Activated T-cell treated with anti-CD3 and anti-CD28 coated beads, Interleukin-2, amount 50 U/mL, for 1 hour (primary cell): ENCODE measurements around the gene MRGPRD.

Experiments
- DNase-seq: peaks from one replicate; pipeline ENCODE4 v3.0.0-alpha.2; 2020

MRGPRD gene

DNA sequence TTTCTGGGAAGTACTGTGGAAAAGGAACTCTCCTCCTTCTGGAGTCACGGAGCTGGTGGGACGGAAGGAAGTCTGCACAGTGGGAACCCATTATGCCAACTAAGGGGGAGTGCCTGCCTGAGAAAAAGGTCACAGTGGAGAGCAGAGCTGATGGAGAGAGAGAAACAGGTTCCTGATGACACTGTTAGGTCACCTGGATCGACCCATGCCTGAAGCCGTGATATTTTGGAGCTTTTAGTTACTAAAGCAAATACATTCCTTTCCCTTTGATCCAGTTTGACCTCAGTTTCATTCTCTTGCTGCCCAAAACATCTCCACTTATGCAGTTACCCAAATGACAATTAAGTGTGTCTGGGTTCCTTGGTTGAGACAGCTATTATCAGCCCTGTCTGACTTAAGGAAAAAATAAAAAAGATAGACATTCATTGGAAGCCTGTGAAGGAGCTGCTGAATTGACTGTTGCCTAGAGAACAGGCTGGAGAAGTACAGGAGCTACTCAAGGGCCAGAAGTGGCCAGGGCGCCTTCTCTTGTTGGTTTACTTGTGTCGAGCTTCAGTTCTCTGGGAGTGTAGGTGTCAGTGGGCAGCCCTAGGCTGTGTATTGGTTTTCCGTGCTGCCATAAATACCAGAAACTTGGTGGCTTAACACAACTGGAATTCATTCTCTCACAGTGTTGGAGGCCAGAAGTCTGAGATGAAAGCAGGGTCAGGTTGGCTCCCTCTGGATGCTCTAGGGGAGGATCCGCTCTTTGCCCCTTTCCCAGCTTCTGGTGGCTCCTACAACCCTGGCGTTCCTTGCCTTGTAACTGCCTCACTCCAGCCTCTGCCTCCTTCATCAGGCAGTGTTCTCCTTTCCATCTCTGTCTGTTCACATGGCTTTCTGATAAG is 13.6 kb downstream of the MRGPRD start:
- no peak for DNase-seq

DNA sequence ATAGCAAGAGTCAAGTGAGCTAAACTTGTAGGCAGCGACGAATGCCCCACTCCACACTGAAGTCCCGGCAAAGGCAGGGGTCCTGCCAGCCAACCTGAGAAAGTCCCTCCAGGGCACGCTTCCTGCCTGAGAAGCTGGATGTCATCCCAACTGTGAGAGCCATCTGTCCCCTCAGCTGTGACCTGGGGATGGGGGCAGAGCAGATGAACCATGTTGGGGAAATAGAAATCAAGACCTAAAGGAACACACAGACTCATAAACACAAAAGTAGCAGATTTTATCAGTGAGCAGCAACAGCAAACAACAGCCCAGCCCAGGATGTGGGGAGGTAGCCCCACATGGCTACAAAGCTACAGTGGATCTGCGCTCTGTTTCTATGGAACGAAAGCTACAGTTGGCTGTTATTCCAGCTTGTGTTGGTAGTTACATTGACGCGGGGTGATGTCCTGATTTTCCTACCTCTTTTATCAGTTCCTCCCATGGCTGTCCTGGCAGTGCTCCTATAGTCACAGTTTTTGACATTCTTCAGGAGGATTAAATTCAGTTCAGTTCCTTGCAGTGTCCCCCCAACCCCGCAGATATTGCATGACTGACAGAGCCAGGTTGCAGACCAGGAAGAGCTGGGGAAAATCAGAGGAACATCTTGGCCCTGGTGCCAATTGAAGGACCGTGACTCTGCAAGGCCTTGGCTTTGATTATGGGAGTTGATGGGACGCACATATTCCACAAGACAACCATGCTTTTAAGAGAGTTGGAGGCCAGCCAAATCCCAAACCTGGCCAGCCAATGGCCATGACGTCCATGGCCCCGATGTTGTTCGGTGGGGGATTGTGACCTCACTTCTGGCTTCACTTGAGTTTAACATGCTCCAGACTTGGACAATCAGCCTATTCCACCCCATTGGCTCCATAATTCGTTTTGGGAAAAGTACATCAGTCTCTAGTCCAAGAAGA is 14.6 kb downstream of the MRGPRD start:
- no peak for DNase-seq

DNA sequence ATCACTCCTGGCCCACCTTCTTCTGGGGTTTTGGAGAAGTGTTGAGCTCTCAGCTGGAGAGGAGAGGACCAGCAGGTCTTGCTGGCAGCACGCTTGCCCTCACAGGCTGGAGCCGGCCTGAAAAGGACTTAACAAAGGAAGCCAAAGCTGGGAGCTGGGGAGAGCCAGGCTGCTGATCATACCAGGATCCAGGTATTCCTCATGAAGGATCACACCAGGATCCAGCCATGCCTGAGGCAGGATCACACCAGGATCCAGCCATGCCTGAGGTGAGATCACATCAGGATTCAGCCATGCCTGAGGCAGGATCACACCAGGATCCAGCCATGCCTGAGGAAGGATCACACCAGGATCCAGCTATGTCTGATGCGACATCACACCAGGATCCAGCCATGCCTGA is 17.0 kb downstream of the MRGPRD start:
- DNase-seq: no peak

DNA sequence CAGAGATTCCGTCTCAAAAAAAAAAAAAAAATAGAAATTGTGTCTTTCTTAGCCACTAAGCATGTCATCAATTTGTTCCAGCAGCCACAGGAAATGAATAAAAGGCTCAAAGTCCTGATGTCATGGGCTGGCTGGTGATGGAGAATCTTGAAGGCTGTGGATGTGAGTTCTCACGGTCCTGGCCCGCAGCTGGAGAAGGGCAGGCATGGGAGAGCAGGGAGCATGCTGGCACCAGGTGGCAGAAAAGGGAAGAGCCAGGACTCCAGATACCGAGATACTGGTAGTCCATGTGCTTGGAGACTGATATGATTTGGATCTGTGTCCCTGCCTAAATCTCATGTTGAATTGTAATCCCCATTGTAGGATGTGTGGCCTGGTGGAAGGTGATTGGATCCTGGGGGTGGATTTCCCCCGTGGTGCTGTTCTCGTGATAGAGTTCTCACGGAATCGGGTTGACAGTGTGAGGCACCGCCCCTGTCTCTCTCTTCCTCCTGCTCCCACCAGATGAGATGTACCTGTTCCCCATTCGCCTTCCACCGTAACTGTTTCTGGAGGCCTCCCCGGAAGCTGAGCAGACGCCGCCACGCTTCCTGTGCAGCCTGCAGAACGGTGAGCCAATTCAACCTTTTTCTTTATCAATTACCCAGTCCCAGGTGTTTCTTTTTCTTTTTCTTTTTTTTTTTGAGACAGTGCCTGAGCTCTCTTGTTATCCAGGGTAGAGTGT is 18.1 kb downstream of the MRGPRD start:
- DNase-seq: no peak

DNA sequence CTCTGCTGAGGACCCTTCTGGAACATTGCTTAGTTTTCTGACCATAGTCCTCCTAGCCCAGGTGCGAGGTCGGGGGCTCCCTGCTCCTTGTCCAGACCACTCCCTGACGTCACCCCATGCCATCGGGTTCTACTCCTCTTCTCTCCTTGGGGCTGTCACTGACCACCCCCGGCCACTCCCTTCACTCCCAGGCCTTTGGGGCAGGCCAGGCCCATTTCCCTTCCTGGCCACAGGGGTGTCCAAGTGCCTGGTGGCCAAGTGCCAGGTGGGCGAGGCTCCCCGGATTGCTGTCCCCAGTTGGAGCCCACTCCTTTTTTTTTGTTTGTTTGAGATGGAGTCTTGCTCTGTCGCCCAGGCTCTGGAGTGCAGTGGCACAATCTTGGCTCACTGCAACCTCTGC is 19.5 kb downstream of the MRGPRD start:
- DNase-seq: no peak

DNA sequence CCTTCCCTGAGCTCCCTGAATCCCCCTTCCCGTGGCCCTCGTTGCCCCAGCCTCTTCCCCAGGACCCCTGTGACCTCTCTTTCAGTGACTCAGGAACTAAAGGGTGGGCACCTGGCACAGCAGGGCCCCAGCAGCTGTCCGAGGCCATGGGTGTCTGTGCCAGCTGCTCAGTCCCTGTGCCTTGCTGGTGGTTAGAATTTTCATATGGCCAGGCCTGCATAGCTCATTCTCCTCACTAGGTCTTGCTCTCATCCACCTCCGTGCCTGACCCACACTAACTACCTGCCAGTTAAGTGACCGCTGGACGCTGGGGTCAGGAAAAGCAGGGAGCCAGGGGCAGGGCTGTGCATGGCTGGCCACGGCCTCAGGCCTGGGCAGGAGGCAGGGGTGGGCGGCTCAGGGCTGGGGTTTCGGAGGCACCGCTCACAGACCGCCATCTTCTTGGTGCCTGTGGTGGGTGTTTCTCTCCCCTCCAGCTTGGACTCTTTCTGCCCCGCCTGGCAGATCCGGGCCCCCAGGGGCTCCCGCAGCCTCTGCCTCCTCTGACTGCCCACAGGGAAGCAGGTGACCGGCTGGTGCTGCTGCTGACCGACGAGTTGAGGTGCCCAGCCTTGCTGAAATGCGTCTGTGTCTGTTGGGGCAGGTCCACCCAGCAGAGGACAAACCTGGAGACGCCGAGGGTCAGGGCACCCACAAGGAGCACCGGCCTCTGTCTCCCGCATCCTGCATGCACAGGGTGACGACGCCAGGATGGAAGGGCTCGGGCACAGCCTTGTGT is 20.3 kb downstream of the MRGPRD start:
- DNase-seq: no peak

DNA sequence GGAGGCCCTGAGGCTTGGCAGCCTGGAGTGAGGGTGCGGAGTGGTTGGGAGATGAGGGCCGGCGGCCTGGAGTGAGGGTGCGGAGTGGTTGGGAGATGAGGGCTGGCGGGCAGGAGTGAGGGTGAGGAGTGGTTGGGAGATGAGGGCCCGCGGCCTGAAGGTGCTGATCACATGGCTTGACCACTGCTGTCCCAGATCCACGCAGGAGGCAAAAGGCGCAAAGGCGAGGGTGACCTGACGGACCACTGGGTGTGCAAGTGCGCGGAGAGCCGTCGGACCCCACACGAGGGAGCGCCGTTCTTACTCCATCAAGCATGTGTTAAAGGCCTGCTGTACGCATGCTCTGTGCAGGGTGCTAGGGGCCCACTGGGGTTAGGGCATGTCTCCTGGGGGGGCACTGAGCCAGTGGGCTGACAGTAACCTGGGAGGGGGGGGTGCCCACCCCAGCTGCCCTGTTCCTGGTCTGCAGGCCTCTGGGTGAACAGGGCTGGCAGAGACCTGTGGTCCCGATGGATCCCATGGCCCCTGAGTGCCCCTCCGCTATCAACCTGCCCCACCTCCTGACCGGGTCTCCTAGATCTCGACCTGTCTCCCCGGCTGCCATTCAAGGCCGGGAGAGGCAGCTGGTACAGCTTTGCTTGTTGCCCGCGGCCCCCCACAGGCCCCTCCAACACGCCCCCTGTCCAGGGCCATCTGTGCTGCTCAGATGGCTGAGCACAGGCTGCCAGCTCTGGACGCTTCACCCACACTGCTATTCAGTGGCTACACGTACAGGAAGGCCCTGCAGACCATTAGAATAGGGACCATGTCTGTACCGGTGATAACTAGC is 21.1 kb downstream of the MRGPRD start:
- DNase-seq: no peak

DNA sequence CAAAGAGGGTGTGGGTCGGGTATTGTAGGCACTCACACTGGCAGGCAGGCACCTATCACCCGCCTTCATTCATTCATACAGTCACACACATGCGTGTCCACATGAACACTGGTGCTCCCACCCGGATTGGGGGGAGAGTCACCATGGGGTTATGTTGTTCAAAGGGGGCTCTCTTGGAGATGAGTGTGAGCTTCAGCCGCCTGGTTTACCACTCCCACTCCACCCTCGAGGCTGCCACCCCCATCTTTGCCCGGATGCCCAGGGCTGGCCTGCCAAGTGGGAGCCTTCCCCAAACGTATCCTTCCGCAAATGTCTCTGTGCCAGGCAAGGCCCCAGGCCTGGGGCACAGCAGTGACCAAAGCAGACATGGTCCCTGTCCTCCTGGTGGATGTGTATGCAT is 22.6 kb downstream of the MRGPRD start:
- DNase-seq: no peak

DNA sequence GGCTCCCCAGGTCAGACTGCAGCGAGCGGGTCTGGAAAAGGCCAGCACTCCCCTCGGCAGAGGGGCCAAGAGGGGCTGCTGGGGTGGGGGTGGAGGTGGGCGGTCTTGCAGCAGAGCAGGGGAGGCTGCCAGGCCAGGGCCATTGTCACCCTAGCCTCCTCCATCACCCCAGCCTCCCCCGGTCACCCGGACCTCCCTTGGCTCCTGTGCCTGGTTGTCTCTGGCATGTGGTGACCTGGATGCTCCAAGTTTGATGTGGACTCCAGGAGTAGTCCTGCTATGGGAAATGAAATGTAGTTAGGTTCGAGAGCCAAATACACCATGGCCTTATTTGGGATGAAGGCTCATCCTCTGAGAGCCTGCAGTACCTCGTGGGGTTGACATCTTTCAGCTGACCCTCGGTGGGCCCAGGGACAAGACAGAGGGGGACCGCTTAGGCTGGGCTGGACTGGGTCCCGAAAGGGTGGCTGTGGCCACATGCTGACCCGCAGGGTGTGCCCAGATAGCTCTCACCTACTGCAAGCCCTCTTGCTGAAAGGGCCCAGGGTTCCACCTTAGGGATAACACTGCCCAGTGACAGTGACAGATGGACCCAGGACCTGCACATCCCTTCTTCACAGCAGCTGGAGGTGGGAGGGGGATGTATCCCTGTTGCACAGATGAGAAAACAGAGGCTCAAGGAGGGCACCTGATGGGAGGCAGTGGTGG is 24.1 kb downstream of the MRGPRD start:
- DNase-seq: no peak

DNA sequence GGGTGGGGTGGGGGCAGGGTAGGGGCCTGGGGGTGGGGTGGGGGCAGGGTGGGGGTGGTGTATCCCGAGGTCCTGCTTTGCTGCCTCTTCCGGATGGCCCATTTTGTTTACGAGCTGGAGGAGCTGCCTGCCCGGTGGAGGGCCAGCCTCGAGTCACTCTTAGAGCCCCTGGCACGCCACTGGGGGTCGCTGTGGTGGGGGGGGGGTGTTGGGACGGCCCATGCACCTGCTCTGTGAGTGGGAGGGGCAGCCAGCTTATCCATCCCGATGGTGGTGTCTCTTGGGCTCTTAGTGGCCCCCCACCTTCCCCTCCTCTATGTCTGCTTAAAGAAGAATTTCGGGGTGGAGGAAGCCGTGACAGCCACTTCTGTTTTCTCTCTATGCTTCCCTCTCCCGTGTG is 24.6 kb downstream of the MRGPRD start:
- DNase-seq: peak; percentile 23

DNA sequence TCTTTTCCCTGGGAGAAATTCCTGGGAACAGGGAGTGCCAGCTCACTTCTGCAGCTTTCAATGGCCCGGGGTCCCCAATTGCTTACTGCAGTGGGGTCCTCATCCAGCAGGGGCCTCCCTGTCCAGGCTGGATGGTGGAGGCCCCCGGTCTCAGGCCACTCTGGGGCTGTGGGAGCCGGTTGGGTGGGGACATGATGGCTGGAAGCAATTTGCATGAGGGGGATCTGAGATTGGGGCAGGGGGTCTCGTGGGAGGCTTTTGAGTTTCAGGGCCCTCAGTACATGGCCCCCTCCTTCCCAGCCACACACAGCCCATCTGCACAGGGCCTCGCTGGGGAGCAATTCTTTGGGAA is 25.2 kb downstream of the MRGPRD start:
- no peak for DNase-seq

DNA sequence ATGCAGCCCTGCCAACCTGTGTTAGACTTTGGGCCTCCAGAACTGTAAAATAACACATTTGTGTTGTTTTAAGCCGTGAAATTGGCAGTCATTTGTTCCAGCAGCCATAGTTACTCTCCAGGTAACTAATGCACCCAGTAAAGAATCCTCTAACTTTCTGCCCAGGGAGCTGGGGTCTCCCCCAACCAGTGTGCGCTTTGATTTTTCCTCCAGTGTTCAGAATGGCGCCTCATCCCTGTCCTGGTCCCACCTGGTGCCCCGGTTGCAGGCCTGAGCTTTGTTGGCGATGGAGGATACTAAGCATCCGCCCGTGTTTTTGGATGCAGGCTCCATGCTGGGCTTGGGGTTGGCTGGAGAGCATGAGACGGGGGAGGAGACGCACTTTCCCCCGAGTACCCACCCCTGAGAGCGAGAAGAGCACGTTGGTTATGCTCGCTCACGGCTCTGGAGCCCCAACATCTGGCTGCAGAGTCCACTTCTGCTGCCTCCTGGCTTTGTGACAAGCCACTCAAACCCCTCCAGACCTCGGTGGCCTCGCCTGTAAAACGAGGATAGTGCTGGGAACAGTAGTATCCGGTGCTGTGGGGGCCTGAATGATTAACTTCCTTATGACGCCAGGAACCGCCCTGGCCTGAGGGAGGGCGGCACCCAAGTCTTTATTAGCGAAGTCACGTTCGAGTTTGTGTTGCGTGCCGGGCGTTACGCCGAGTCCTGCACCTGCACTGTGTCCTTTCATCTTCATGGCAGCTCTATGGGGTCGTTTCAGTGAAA is 25.8 kb downstream of the MRGPRD start:
- DNase-seq: no peak

DNA sequence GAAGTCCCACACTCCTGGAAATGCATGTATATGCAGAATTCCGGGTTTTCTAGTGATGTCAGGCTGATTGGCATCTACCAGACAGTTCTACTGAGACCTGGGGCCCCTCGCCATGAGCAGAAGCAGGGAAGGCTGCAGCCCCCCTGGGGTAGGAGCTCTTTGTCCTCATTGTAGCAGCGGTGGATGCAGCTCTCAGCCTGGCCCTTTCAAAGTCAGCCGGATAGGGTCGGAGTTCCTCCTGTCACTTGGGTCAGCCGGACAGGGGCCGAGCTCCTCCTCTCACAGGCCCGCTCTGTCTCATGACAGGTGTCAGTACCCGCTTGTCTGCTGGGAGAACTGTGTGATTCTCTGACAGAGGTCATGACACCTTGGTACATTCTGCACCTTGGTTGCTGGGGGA is 30.0 kb downstream of the MRGPRD start:
- no peak for DNase-seq

DNA sequence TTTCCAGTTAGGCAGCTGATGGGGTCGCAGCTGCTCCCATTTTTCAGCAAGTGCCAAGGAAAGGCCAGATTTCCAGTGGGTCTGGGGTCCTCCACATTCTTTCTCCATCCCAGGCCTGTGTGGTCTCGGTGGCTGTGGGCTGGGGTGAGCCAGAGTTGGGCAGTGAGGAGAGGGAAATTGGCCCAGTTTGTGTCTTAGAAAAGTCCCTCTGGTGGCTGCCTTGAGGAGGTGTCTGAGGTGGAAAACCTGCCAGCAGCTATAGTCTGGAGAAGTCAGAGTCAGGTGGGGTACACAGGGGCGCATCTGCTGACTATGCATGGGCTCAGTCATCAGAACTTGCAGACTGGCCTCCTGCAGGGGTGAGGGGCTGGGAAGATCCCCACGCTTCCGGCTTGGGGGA is 30.5 kb downstream of the MRGPRD start:
- DNase-seq: no peak

DNA sequence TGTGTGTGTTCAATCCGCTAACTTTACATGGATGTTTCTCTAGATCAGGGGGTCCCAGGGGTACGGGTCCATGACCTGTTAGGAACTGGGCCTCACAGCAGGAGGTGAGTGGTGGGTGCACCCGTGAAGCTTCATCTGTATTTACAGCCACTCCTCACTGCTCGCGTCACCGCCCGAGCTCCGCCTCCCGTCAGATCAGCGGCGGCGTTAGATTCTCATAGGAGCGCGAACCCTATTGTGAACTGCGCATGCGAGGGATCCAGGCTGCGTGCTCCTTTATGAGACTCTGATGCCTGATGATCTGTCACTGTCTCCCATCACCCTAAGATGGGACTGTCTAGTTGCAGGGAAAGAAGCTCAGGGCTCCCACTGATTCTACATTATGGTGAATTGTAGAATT is 31.9 kb downstream of the MRGPRD start:
- no peak for DNase-seq

DNA sequence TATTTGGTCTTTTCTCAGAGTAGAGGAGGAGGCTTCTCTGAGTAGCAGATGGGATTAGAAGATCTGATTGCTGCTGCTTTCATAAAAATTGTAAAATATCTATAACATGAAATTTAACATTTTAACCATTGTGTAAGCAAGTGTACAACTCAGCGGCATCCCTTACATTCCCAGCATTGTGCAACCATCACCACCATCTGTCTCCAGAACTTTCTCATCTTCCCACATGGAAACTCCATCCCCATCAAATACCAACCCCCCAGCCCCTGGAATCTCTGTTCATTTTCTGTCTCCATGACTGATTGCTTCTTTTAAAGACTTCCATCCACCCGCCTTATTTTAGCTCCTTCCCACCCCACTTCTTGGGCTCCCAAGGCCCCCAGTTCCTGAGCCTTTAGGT is 32.3 kb downstream of the MRGPRD start:
- DNase-seq: no peak

DNA sequence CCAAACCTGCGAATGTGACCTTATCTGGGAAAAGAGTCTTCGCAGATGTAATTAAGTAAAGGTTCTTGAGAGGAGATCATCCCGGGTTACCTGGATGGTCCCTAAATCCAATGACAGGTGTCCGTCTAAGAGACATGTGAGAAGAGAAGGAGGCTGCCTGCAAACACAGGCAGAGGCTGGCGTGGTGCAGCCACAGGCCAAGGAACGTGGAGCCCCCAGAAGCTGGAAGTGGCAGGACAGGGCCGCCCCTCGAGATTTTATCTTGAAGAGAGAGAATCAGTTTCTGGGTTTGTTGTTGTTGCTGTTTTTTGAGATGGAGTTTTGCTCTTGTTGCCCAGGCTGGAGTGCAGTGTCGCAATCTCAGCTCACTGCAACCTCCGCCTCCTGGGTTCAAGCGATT is 33.6 kb downstream of the MRGPRD start:
- DNase-seq: no peak

DNA sequence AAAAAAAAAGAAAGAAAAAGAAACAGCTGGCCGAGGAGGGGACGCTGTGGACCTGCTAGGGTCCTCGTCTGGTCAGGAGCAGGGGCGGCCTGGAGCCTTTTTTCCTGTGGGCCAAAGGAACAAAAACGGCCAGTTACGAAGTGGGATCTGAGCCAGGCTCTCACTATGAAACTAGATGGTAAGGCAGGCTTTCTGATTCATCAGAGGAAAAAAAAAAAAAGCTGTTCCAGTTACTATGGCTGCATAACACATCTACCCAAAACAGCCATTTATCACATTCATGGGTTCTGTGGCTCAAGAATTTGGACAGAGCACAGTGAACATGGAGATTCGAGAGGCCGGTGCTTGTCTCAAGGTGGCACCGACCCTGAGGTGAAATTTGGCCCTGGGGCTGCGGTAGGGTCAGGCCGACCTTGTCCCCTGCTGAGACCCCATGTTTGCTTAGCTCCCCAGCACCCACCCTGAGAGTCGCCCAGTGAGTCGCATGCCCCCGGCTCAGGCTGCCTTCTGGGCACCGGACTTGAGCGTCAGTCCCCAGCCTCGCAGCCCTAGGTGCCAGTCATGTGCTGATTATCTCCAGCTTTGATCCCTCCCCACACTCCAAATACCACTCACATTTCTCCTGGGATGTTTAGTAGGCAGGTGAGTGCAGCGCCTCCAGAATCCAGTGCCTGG is 34.2 kb downstream of the MRGPRD start:
- DNase-seq: no peak

DNA sequence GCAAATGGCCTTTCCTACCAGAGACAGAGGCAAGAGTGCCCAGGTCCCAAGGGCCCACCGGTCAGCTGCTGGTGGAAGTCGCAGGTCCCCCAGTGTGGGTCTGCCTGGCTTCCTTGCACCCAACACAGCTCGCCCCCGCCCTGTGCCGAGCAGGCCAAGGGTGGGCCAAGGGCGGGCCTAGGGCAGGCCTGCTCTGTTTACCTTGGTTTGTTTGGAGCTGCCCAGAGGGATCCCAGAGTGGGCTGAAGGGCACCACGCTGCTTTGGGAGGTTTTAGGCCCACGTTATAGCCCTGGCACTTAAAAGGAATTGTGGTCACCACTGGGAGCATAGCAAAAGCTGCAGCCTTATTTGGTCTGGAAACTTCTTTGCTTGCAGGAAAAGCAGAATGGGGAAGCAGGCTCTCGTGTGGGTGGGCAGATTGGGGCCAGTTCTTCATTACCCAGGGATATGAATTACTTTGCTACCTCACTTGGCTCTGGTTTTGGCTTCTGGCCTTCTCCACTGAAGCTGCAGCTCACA is 38.0 kb downstream of the MRGPRD start:
- DNase-seq: no peak
